A673 (cell line): ENCODE measurements around the gene WFDC12. TPM values are rescaled to one million over a fixed set of nuclear protein-coding genes. Genes with fewer than 3 reads are reported as not detected.
A peak's percentile ranks its signal among the peaks of the same experiment; 100 is the strongest.

Source experiments
- BruUV-seq: library from RNA; stranded (reverse); fragments of 400-500 nt; replicated peaks from 2 replicates; lab custom pipeline; 2021; lab: Mats Ljungman, UMichigan
- CTCF ChIA-PET: fragments of 300-600 bp; sonication (Branson Sonifier 250); formaldehyde crosslinking; loops from one replicate; lab custom pipeline; 2022; ENCODE audit warnings: antibody characterized with exemption; lab: Charles Lee
- POLR2A ChIA-PET: fragments of 300-600 bp; sonication (Branson Sonifier 250); formaldehyde crosslinking; loops from one replicate; lab custom pipeline; 2022; ENCODE audit warnings: antibody characterized with exemption; ENCODE audit not compliant: low non-redundant PET; lab: Charles Lee
- DNase-seq: peaks from one replicate; pipeline ENCODE4 v3.0.0-alpha.2; 2015; ENCODE audit warnings: low spot score
- H3K27ac ChIP-seq: fragments of 200-600 bp; sonication (generic); 2 replicates; pipeline ENCODE4 v1.5.1; 2016; ENCODE audit warnings: mixed run types, low read depth, mild to moderate bottlenecking, mixed read lengths, antibody characterized with exemption, low read length; ENCODE audit not compliant: poor library complexity, severe bottlenecking
- H3K27me3 ChIP-seq: fragments of 200-600 bp; sonication (generic); replicated peaks from 2 replicates; pipeline ENCODE4 v1.6.1; 2017; ENCODE audit warnings: mixed run types, low read depth, mild to moderate bottlenecking, mixed read lengths, antibody characterized with exemption, low read length; ENCODE audit not compliant: insufficient read depth, poor library complexity
- H3K36me3 ChIP-seq: fragments of 200-600 bp; sonication (generic); 2 replicates; pipeline ENCODE4 v1.6.1; 2016; ENCODE audit warnings: mixed run types, mild to moderate bottlenecking, mixed read lengths, antibody characterized with exemption, low read length; ENCODE audit not compliant: insufficient read depth, poor library complexity, severe bottlenecking
- H3K4me1 ChIP-seq: fragments of 200-600 bp; sonication (generic); 2 replicates; pipeline ENCODE4 v1.6.1; 2017; ENCODE audit warnings: mixed run types, mild to moderate bottlenecking, mixed read lengths, antibody characterized with exemption, low read length; ENCODE audit not compliant: insufficient read depth, poor library complexity, severe bottlenecking
- H3K4me3 ChIP-seq: fragments of 200-600 bp; sonication (generic); 2 replicates; pipeline ENCODE4 v1.5.1; 2016; ENCODE audit warnings: low read depth, mixed run types, mild to moderate bottlenecking, mixed read lengths, low read length; ENCODE audit not compliant: poor library complexity, severe bottlenecking
- H3K9me3 ChIP-seq: fragments of 200-600 bp; sonication (generic); 2 replicates; pipeline ENCODE4 v1.6.1; 2016; ENCODE audit warnings: mixed run types, low read depth, mild to moderate bottlenecking, mixed read lengths, antibody characterized with exemption, low read length; ENCODE audit not compliant: poor library complexity, severe bottlenecking
- CTCF ChIP-seq: fragments of 300-800, 200-600 bp; sonication (generic); conservative IDR thresholded peaks from 2 replicates; pipeline ENCODE4 v1.5.1; 2017; ENCODE audit warnings: low read depth, mild to moderate bottlenecking, antibody characterized with exemption, low read length, moderate library complexity, mixed read lengths
- EZH2 ChIP-seq: fragments of 200-600 bp; sonication (generic); IDR thresholded peaks from 2 replicates; pipeline ENCODE4 v1.6.1; 2017; ENCODE audit warnings: borderline replicate concordance, low read depth, mild to moderate bottlenecking, mixed read lengths, antibody characterized with exemption, low read length; ENCODE audit not compliant: poor library complexity, severe bottlenecking
- intact Hi-C: fragments of 100-400 bp; cut with micrococcal nuclease; formaldehyde crosslinking; loops from one replicate; pipeline ENCODE4 v1.10.0; 2022; ENCODE audit not compliant: unreplicated experiment
- total RNA-seq: library from RNA; stranded (reverse); gene quantifications from 2 replicates; pipeline ENCODE4 v1.2.3, GENCODE V29; 2021

The WFDC12 gene
- total RNA-seq, 1 experiment from 2014 or later = not detected

DNA sequence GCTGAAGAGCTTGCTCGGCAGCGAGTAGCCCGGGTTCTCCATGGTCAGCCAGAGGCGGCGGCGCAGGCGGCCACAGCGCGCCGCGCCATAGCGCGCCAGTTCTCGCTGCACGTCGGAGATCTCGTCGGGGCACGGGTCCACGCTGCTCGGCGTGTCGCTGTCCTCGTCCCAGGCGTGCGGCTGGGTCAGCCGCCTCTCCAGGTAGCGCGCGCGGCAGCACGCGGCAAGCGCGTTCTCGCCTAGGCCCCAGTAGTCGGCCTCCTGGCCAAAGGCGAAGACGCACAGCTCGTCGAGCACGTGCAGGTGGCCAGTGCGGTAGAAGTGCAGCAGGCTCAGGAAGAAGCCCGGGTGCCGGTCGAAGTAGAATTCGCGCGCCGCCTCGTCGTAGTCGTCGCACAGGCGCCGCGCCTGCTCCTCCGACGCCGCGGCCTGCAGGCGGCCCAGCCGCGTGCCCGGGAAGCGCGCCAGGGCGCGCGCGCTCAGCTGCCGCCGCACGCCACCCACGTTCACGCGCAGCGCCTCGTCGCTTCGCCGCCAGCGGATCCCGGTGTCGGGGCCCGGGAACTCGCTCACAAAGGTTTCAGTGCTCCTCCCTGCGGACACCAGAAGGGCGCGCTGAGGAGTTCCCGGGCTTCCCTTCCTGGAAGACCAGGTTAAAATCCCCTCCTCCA is 26.0 kb downstream of the WFDC12 start:
- intact Hi-C loops = no loop called here
- Histone ChIP-seq H3K4me1 (no peaks in the 10 kb centered on the region), H3K36me3 (no peaks in the 10 kb centered on the region), H3K4me3 (no peak overlapping the region), H3K9me3 (no peaks in the 10 kb centered on the region), H3K27me3 (no peaks in the 10 kb centered on the region), H3K27ac (no peak overlapping the region)
- ChIA-PET CTCF (no interaction called here), POLR2A (no interaction called here)
- DNase-seq = peak; percentile 13
- no TSS peak for BruUV-seq
- TF ChIP-seq CTCF (0 out of 2 replicates have a peak, but pooled peaks have one; percentile 9), EZH2 (no peak)

GRCh38 chr20:45097485-45098102 is 26.7 kb downstream of the WFDC12 start:
- ChIA-PET POLR2A (no interaction called here), CTCF (interaction anchor here (2.1 kb wide), 2 partner anchors 7 to 193 kb away, joined by 10 to 11 read pairs; no protein-coding TSS in a partner anchor)
- Histone ChIP-seq H3K4me3 (no peak overlapping the region), H3K27ac (no peak overlapping the region), H3K27me3 (no peaks in the 10 kb centered on the region), H3K4me1 (no peaks in the 10 kb centered on the region), H3K36me3 (no peaks in the 10 kb centered on the region), H3K9me3 (no peaks in the 10 kb centered on the region)
- TF ChIP-seq EZH2 (no peak), CTCF (no peak)
- intact Hi-C loops = no loop called here
- BruUV-seq = no TSS peak
- no peak for DNase-seq

- intact Hi-C loops = no loop called here
- no peak for DNase-seq
- ChIA-PET CTCF (interaction anchor here (1.3 to 2.2 kb wide), 4 partner anchors 8 to 194 kb away, joined by 10 to 22 read pairs (median 11); no protein-coding TSS in a partner anchor), POLR2A (interaction anchor here (0.5 kb wide), 1 partner anchor 85 kb away, joined by 7 read pairs; no protein-coding TSS in a partner anchor)
- no peaks in the 10 kb centered on the region for H3K9me3 ChIP-seq
- BruUV-seq = no TSS peak
- no peak overlapping the region for H3K4me3 ChIP-seq
- H3K27me3 ChIP-seq = no peaks in the 10 kb centered on the region
- no peaks in the 10 kb centered on the region for H3K36me3 ChIP-seq
- TF ChIP-seq EZH2 (no peak), CTCF (no peak)
- no peaks in the 10 kb centered on the region for H3K4me1 ChIP-seq
- no peak overlapping the region for H3K27ac ChIP-seq
These were observed 27.5 kb downstream of the WFDC12 start for GRCh38 chr20:45096781-45097180.
